Neural cell (in vitro differentiated cells): ENCODE measurements around the gene HS6ST3. TPM values are rescaled to one million over a fixed set of nuclear protein-coding genes. Genes with fewer than 3 reads are reported as not detected.

Experiments
- H2AFZ ChIP-seq: fragments of 200-600, 300-800 bp; sonication (generic), shearing (Covaris generic); 2 replicates; pipeline ENCODE4 v1.6.0; 2014; ENCODE audit warnings: low read depth, mild to moderate bottlenecking, antibody characterized with exemption, low read length, moderate library complexity
- H3F3A ChIP-seq: fragments of 200-600 bp; shearing (Covaris generic); 2 replicates; pipeline ENCODE4 v1.6.1; 2016; ENCODE audit warnings: mild to moderate bottlenecking, moderate library complexity, mixed read lengths, antibody characterized with exemption, low read length; ENCODE audit not compliant: insufficient read depth, poor library complexity, severe bottlenecking
- H3K27ac ChIP-seq: fragments of 200-600, 300-800 bp; sonication (generic), shearing (Covaris generic); 2 replicates; pipeline ENCODE4 v1.5.1; 2014; ENCODE audit warnings: mild to moderate bottlenecking, low read length, moderate library complexity
- H3K27me3 ChIP-seq: fragments of 300-800, 200-600 bp; sonication (generic), shearing (Covaris generic); 2 replicates; pipeline ENCODE4 v1.6.0; 2014; ENCODE audit warnings: mild to moderate bottlenecking, low read depth, low read length, moderate library complexity; ENCODE audit not compliant: insufficient read depth
- H3K36me3 ChIP-seq: fragments of 300-800, 200-600 bp; sonication (generic), shearing (Covaris generic); 2 replicates; pipeline ENCODE4 v1.5.1; 2014; ENCODE audit warnings: mild to moderate bottlenecking, antibody characterized with exemption, low read length, moderate library complexity; ENCODE audit not compliant: insufficient read depth
- H3K4me2 ChIP-seq: fragments of 300-800, 200-600 bp; sonication (generic), shearing (Covaris generic); 2 replicates; pipeline ENCODE4 v1.6.0; 2014; ENCODE audit warnings: mild to moderate bottlenecking, low read length
- H3K4me3 ChIP-seq: fragments of 300-800, 200-600 bp; sonication (generic), shearing (Covaris generic); 2 replicates; pipeline ENCODE4 v1.5.1; 2014; ENCODE audit warnings: mild to moderate bottlenecking, low read length, moderate library complexity
- H3K79me2 ChIP-seq: fragments of 200-600 bp; shearing (Covaris generic); replicated peaks from 2 replicates; pipeline ENCODE4 v1.6.0; 2014; ENCODE audit warnings: mild to moderate bottlenecking, low read length, moderate library complexity; ENCODE audit not compliant: insufficient read depth
- H3K9ac ChIP-seq: fragments of 300-800, 200-600 bp; sonication (generic), shearing (Covaris generic); 2 replicates; pipeline ENCODE4 v1.6.1; 2016; ENCODE audit warnings: mild to moderate bottlenecking, low read length, mixed read lengths
- H3K9me2 ChIP-seq: fragments of 200-600 bp; shearing (Covaris generic); 2 replicates; pipeline ENCODE4 v1.6.1; 2016; ENCODE audit warnings: mild to moderate bottlenecking, low read length, mixed read lengths; ENCODE audit not compliant: insufficient read depth
- H3K9me3 ChIP-seq: fragments of 200-600, 300-800 bp; sonication (generic), shearing (Covaris generic); 2 replicates; pipeline ENCODE4 v1.6.1; 2016; ENCODE audit warnings: mild to moderate bottlenecking, mixed run types, low read length, moderate library complexity, mixed read lengths
- H4K20me1 ChIP-seq: fragments of 200-600 bp; shearing (Covaris generic); 2 replicates; pipeline ENCODE4 v1.6.1; 2016; ENCODE audit warnings: mild to moderate bottlenecking, mixed run types; ENCODE audit not compliant: insufficient read depth
- CTCF ChIP-seq: fragments of 450-650 bp; IDR thresholded peaks from 2 replicates; pipeline ENCODE4 v1.5.1; 2014; ENCODE audit warnings: antibody characterized with exemption, mild to moderate bottlenecking, moderate library complexity; ENCODE audit not compliant: poor library complexity, severe bottlenecking
- EP300 ChIP-seq: fragments of 450-650 bp; conservative IDR thresholded peaks from 2 replicates; pipeline ENCODE4 v1.6.1; 2014; ENCODE audit warnings: antibody characterized with exemption, mild to moderate bottlenecking, moderate library complexity; ENCODE audit not compliant: poor library complexity, severe bottlenecking
- EZH2 ChIP-seq: fragments of 200-600, 300-800 bp; shearing (Covaris generic), sonication (generic); IDR thresholded peaks from 2 replicates; pipeline ENCODE4 v1.6.1; 2014; ENCODE audit warnings: antibody characterized with exemption, low read length, borderline replicate concordance, mild to moderate bottlenecking; ENCODE audit not compliant: insufficient read depth, poor library complexity, severe bottlenecking
- MXI1 ChIP-seq: fragments of 450-650 bp; conservative IDR thresholded peaks from 2 replicates; pipeline ENCODE4 v1.6.1; 2014; ENCODE audit warnings: antibody characterized with exemption, mild to moderate bottlenecking; ENCODE audit not compliant: poor library complexity, severe bottlenecking
- POLR2AphosphoS5 ChIP-seq: IDR thresholded peaks from 2 replicates; pipeline ENCODE4 v1.6.1; 2012
- RAD21 ChIP-seq: fragments of 450-650 bp; conservative IDR thresholded peaks from 2 replicates; pipeline ENCODE4 v1.6.1; 2014; ENCODE audit warnings: antibody characterized with exemption, mild to moderate bottlenecking, moderate library complexity
- REST ChIP-seq: IDR thresholded peaks from 2 replicates; pipeline ENCODE4 v1.6.1; 2012; ENCODE audit warnings: borderline replicate concordance
- SMC3 ChIP-seq: fragments of 450-650 bp; conservative IDR thresholded peaks from 2 replicates; pipeline ENCODE4 v1.6.1; 2014; ENCODE audit warnings: antibody characterized with exemption, mild to moderate bottlenecking, moderate library complexity; ENCODE audit not compliant: poor library complexity
- TAF1 ChIP-seq: IDR thresholded peaks from 2 replicates; pipeline ENCODE4 v1.6.1; 2012; ENCODE audit warnings: low read depth
- polyA plus RNA-seq: library from polyadenylated mRNA; depleted of rRNA; stranded (reverse); fragments of >200 nt; gene quantifications from 2 replicates; pipeline ENCODE4 v1.2.3, GENCODE V29; 2014

The HS6ST3 gene
- polyA plus RNA-seq, 1 donor from 2014 or later = 10.9 TPM

GRCh38 chr13:96191367-96191766 is 101.5 kb downstream of the HS6ST3 start:
- peak; percentile 79 for TF ChIP-seq EP300
- TF ChIP-seq POLR2AphosphoS5 = peak; percentile 73
- TF ChIP-seq CTCF = no peak
- TF ChIP-seq MXI1 = peak; percentile 9
- TF ChIP-seq REST = peak; percentile 71

GRCh38 chr13:96193728-96194310 is 103.9 kb downstream of the HS6ST3 start:
- Histone ChIP-seq H3K79me2 (no peaks in the 10 kb centered on the region), H4K20me1 (no peaks in the 10 kb centered on the region), H3K9me2 (no peaks in the 10 kb centered on the region), H3K4me2 (no peak overlapping the region), H3K4me3 (no peak overlapping the region), H3K9me3 (no peaks in the 10 kb centered on the region), H3F3A (no peaks in the 10 kb centered on the region), H3K36me3 (no peaks in the 10 kb centered on the region), H2AFZ (no peak overlapping the region), H3K27me3 (no peaks in the 10 kb centered on the region), H3K27ac (no peak overlapping the region), H3K9ac (no peak overlapping the region)
- no peak for TF ChIP-seq RAD21
- TF ChIP-seq EP300 = no peak
- TF ChIP-seq POLR2AphosphoS5 = no peak
- TF ChIP-seq CTCF = no peak
- TF ChIP-seq REST = no peak
- no peak for TF ChIP-seq SMC3
- no peak for TF ChIP-seq EZH2
- TF ChIP-seq TAF1 = no peak
- no peak for TF ChIP-seq MXI1

More at GRCh38 chr13:96191367-96191766, 101.5 kb downstream of the HS6ST3 start:
- H3K9me3 ChIP-seq = no peaks in the 10 kb centered on the region
- no peak overlapping the region for H3K4me2 ChIP-seq
- no peaks in the 10 kb centered on the region for H3K9me2 ChIP-seq
- no peak overlapping the region for H3K4me3 ChIP-seq
- H3K27ac ChIP-seq = peak overlapping the region; percentile 46
- H4K20me1 ChIP-seq = no peaks in the 10 kb centered on the region
- no peaks in the 10 kb centered on the region for H3F3A ChIP-seq
- H3K27me3 ChIP-seq = no peaks in the 10 kb centered on the region
- no peak overlapping the region for H3K9ac ChIP-seq
- no peaks in the 10 kb centered on the region for H3K79me2 ChIP-seq
- no peak overlapping the region for H2AFZ ChIP-seq
- H3K36me3 ChIP-seq = no peaks in the 10 kb centered on the region
